GM21515 (cell line): ENCODE results near the gene SUPT7L.
"Not testable (repeated sequence)": the region's sequence is repeated elsewhere in the genome, so short reads cannot be mapped to it uniquely, and the experiment has no call there.

Experiments used
- ATAC-seq: cut with Tn5 transposase; IDR thresholded peaks from one replicate; pipeline ENCODE4 v1.9.1; 2021; ENCODE audit not compliant: unreplicated experiment

The SUPT7L gene

DNA sequence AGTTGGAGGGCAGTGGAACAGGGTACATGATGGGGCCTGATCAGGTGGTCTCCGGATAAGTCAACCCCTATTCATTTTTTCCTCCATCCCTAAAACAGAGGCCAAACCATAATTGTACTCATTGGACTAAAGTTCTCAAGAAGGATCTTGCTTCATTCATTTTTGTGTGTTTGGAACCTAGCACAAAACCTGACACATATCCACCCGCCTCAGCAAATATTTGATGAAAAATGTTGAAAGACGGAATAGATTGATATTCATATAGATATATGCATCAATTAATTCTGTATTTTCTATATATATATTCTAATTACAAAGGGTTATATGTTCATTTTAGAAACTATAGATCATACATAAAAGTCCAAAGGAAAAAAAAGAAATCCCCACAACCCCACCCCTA is 22.2 kb upstream of the SUPT7L start:
- no peak for ATAC-seq

DNA sequence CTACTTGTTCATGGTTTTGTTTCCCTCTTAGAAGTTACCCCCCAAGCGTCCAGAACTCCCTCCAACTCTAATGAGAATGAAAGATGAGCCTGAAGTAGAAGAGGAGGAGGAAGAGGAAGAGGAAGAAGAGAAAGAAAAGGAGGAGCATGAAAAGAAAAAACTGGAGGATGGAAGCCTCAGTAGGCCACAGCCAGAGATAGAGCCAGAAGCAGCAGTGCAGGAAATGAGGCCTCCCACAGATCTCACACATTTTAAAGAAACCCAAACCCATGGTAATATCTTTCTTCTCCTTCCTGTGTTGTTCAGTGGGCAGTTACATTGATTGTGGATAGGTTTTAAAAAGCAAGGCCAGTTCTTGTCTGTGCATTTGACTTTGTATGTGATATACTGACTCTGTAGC is 21.6 kb upstream of the SUPT7L start:
- not testable (repeated sequence) for ATAC-seq

DNA sequence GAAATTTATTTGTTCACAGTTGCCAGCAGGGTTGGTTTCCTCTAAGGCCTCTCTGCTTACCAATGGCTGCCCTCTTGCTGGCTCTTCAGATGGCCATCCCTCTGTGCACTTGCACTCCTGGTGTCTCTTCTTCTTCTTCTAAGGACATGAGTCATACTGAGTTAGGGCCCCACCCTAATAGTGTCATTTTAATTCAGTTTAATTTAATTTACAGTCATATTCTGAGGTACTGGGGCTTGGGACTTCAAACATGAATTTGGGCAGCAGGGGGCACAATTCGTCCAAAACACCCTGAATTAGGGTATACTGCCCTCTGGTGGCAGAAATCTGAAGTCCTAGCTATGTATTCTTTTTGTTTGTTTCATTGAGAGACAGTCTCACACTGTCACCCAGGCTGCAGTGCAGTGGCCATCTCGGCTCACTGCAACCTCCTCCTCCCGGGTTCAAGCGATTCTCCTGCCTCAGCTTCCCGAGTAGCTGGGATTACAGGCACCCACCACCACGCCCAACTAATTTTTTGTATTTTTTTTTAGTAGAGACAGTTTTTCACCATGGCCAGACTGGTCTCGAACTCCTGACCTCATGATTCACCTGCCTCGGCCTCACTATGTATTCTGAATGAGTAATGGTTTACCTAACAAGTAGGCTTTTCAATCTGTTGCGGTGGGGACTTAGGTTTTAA is 20.1 kb upstream of the SUPT7L start:
- peak; percentile 82 for ATAC-seq

DNA sequence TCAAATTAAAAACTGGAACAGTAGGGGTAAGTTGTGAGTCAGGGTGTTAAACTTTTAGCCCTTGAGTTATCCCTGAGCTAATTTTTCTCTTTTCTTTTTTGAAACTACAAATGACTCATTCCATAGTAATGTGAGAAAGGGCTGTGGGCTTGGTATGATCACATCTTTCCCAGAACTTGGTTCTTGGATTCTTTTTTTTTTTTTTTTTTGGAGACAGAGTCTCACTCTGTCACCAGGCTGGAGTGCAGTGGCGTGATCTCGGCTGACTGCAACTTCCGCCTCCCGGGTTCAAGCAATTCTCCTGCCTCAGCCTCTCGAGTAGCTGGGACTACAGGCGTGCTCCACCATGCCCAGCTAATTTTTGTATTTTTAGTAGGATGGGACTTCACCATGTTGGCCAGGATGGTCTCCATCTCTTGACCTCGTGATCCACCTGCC is 18.9 kb upstream of the SUPT7L start:
- not testable (repeated sequence) for ATAC-seq

DNA sequence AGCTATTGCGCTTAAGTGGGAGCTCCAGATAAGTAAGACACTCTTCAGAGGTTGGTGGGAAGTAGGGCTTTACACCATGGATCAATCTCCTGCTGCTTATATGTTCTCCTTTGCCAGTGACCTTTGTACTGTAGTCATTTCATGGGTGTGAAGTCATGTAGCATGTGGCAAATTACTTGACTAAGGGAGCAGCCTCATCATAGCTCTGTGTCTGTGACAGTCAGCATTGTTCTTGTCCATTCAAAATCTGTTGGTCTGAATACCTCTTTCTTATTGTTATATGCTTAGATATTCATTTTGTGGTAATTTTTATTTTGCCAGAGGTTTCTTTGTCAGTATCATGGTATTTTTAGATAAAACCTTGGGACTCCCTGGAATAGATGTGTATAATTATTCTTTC is 18.4 kb upstream of the SUPT7L start:
- ATAC-seq, result no peak

- no peak for ATAC-seq
These were observed 17.2 kb upstream of the SUPT7L start for GRCh38 chr2:27680571-27680970.

GRCh38 chr2:27672723-27673486 is 9.5 kb upstream of the SUPT7L start:
- ATAC-seq, result no peak

DNA sequence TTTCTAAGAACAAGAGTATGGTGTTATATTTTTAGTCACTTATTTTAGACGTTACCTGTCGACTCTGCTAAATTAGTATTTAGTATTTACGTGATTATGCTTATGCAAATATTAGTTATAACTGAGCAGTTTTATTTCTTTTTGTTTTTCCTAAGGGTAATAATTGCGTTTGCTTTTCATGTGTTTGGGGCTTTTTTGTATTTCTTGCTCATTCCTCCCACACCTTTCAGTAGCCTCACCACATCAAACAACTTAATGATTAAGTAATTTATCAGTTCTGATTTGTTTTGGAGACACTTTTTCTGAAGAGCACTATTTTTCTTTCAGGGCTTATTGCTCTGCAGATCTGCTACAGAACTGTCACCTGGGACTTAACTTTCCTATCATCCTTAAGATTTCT is 7.8 kb upstream of the SUPT7L start:
- ATAC-seq, result no peak

DNA sequence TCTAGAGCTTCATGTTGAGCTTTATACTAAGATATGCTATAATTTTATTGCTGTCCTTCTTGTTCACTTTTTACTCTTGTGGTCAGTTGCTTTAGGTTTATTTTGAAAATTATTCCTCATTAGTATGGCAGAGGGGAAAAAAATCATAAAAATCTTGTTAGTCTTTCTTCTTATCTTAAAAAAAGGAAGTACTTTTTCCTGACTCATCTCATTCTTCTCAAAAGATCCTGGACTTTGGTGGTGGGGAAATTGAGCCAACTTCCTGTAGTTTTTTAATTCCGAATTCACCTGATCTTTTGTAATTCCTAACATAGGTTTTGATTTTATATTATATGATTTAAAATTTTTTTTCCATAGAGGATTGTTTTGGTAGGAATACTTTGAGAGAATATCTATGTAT is 4.0 kb upstream of the SUPT7L start:
- ATAC-seq, result no peak

- no peak for ATAC-seq
These were observed 1.4 kb upstream of the SUPT7L start for GRCh38 chr2:27664622-27665363.

DNA sequence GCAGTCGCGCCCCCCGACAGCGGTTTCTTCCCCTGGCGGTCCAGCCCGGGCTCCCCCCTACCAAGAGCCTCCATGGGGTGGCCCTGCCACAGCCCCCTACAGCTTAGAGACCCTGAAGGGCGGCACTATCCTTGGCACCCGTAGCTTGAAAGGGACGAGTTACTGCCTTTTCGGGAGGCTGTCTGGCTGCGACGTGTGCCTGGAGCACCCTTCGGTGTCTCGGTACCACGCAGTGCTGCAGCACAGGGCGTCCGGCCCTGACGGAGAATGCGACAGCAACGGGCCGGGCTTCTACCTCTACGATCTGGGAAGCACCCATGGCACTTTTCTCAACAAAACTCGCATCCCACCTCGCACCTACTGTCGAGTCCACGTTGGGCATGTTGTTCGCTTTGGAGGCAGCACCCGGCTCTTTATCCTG is 750 bp upstream of the SUPT7L start:
- peak; percentile 28 for ATAC-seq

DNA sequence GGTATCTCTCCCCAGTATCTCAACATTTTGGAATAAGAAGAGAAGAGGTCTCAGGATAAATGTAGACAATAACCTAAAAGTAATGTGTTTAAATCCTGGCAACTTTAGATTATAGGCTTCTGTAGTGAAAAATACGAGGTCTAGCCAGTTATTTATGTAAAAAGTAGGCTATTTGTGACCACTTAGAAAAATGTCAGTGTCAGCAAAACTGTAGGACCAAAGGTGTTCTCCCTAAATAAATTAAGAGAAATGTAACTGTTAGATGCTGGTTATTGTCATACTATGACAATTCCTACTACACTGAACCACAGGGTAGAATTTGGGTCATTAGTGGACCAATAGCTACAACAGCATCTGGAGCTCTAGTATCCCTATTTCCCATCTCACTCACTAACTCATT is 2.0 kb downstream of the SUPT7L start:
- no peak for ATAC-seq

DNA sequence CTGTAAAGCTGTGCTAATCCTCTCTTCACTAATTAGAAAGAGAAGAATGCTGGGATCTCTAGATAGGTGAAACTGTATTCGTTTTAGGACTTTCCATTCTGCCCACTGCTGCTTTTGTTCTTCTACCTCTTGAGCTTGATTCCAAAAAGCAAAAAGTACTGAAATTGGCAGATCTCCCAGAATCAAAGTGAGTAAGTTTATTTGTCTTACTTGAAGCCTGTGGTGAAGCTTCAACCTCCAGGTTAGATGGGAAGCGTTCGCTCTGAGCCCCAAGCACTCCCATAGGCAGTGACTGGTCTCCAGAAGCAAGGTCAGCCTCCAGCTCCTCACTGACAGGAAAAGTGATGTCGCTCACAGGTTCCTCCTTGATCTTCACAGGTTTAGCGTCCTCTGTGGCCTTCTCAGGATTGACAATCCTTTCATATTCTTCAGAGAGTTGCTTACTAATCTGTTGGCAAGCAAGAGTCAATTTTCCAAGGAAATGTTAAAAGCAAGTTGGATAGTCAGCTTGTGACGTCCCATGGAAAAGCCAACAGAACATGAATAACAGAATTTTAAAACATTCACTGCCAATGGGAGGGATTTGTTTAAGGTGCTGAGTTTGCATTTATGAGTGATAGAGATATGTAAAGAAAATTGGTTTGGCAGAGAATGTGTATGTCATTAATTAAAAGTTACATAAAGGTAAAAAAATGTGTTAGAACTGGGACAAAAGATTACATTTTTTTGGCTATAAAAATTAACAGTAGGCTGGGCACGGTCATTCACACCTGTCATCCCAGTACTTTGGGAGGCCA is 8.1 kb downstream of the SUPT7L start:
- ATAC-seq, result no peak

DNA sequence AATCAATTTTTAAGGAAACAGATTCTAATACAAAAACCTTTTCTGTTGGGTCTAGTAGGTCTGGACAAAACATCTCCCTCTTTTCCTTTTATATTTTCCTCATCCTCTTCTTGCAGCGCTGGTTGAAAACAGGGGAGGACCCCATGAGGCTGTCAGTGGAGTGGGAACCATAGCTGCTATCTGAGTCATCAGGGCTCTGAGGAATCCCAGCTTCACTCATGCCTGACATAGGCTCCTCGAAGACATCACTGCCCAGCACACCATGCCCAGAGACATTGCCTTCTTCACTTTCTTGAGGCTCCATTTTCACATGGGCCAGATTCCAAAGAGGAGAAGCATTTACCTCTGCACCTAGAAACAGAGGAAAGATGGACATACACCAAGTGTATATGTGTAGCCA is 10.0 kb downstream of the SUPT7L start:
- no peak for ATAC-seq

GRCh38 chr2:27652790-27653189 is 10.6 kb downstream of the SUPT7L start:
- ATAC-seq, result no peak

- ATAC-seq, result no peak
These were observed 11.1 kb downstream of the SUPT7L start for GRCh38 chr2:27652341-27652740.

GRCh38 chr2:27651056-27651455 is 12.4 kb downstream of the SUPT7L start:
- ATAC-seq, result no peak

DNA sequence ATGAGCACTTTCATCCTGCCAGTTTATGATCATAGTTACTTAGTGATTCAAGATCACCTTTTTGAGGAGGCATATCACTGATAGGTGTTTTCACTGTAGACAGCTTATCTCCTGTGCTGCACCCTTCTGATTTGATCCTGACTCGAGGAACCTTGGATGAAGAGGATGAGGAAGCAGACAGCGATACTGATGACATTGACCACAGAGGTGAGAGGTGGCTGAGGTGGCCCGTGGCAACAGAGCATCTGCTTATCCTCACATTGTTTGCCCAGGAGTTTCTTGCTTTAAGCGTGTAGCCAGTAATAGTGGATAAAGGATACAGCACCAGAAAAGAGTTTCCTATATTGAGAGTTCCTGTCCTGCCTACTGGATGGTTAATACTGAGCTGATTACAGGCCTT is 15.7 kb downstream of the SUPT7L start:
- ATAC-seq, result no peak

- ATAC-seq, result no peak
These were observed 16.1 kb downstream of the SUPT7L start for GRCh38 chr2:27647289-27647688.

- no peak for ATAC-seq
These were observed 18.2 kb downstream of the SUPT7L start for GRCh38 chr2:27645197-27645596.

GRCh38 chr2:27640722-27641245 is 22.6 kb downstream of the SUPT7L start:
- no peak for ATAC-seq
